GM19035 (cell line): Measurements from ENCODE around the gene DDX24.

Source experiments
- ATAC-seq: cut with Tn5 transposase; IDR thresholded peaks from one replicate; pipeline ENCODE4 v1.9.1; 2021; ENCODE audit not compliant: unreplicated experiment

Gene DDX24

GRCh38 chr14:94114589-94115057 is 33.6 kb upstream of the DDX24 start:
- ATAC-seq: no peak

GRCh38 chr14:94113908-94114588 is 33.0 kb upstream of the DDX24 start:
- ATAC-seq: no peak

- ATAC-seq: no peak
These were observed 32.5 kb upstream of the DDX24 start for GRCh38 chr14:94113490-94113889.

- no peak for ATAC-seq
These were observed 32.1 kb upstream of the DDX24 start for GRCh38 chr14:94113073-94113472.

GRCh38 chr14:94112513-94113063 is 31.6 kb upstream of the DDX24 start:
- ATAC-seq: no peak

GRCh38 chr14:94111276-94112095 is 30.5 kb upstream of the DDX24 start:
- ATAC-seq: no peak

GRCh38 chr14:94110552-94111181 is 29.7 kb upstream of the DDX24 start, which contains the start of gene IFI27:
TSS of gene IFI27 (plus strand) at chr14:94110736.
- ATAC-seq: no peak

- no peak for ATAC-seq
These were observed 28.9 kb upstream of the DDX24 start for GRCh38 chr14:94109915-94110250.

- ATAC-seq: no peak
These were observed 23.7 kb upstream of the DDX24 start for GRCh38 chr14:94104731-94105130.

GRCh38 chr14:94103554-94104150 is 22.6 kb upstream of the DDX24 start:
- ATAC-seq: no peak

- ATAC-seq: no peak
These were observed 21.9 kb upstream of the DDX24 start for GRCh38 chr14:94102768-94103482.

GRCh38 chr14:94101748-94102147 is 20.7 kb upstream of the DDX24 start:
- ATAC-seq: no peak

GRCh38 chr14:94100847-94101246 is 19.8 kb upstream of the DDX24 start:
- ATAC-seq: no peak

- ATAC-seq: no peak
These were observed 18.0 kb upstream of the DDX24 start for GRCh38 chr14:94099006-94099405.

- ATAC-seq: no peak
These were observed 17.5 kb upstream of the DDX24 start for GRCh38 chr14:94098326-94098992.

GRCh38 chr14:94097091-94097490 is 16.1 kb upstream of the DDX24 start:
- ATAC-seq: no peak

GRCh38 chr14:94093418-94093817 is 12.4 kb upstream of the DDX24 start:
- no peak for ATAC-seq

- ATAC-seq: no peak
These were observed 8.5 kb upstream of the DDX24 start for GRCh38 chr14:94089479-94089878.

- no peak for ATAC-seq
These were observed 7.5 kb upstream of the DDX24 start for GRCh38 chr14:94088516-94088915.

GRCh38 chr14:94087891-94088290 is 6.9 kb upstream of the DDX24 start:
- no peak for ATAC-seq
